Testis (tissue), 2 donors: ENCODE data around the gene ANKRD11.

Experiments used
- POLR2A ChIP-seq: fragments of 450-650 bp; IDR thresholded peaks from one replicate; pipeline ENCODE4 v1.6.1; 2017; ENCODE audit warnings: antibody characterized with exemption, mild to moderate bottlenecking, moderate library complexity
- TF ChIP-seq, protein P1 (sequence below), 3 experiments: fragments of 450-650 bp in 2 of 3; fragments of 200-600 bp in 1 of 3; sonication (generic) in 1 of 3; IDR thresholded peaks; one replicate each; pipeline ENCODE4 v1.5.1; 2016 to 2019; ENCODE audit warnings: antibody characterized with exemption in 3 of 3, mild to moderate bottlenecking in 2 of 3, moderate library complexity in 1 of 3

- TF ChIP-seq, protein P1, sequence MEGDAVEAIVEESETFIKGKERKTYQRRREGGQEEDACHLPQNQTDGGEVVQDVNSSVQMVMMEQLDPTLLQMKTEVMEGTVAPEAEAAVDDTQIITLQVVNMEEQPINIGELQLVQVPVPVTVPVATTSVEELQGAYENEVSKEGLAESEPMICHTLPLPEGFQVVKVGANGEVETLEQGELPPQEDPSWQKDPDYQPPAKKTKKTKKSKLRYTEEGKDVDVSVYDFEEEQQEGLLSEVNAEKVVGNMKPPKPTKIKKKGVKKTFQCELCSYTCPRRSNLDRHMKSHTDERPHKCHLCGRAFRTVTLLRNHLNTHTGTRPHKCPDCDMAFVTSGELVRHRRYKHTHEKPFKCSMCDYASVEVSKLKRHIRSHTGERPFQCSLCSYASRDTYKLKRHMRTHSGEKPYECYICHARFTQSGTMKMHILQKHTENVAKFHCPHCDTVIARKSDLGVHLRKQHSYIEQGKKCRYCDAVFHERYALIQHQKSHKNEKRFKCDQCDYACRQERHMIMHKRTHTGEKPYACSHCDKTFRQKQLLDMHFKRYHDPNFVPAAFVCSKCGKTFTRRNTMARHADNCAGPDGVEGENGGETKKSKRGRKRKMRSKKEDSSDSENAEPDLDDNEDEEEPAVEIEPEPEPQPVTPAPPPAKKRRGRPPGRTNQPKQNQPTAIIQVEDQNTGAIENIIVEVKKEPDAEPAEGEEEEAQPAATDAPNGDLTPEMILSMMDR (IDR thresholded peaks at IDR 0.05) = no peak
- no peak for TF ChIP-seq POLR2A
Observed at GRCh38 chr16:89475144-89475543, 15.2 kb downstream of the ANKRD11 start.
